ENCODE data around the gene MYO1H. TPM values are rescaled to one million over a fixed set of nuclear protein-coding genes. Genes with fewer than 3 reads are reported as not detected.
A peak's percentile ranks its signal among the peaks of the same experiment; 100 is the strongest.

MYO1H gene
- total and polyA plus RNA-seq, 2 of the 8 experiments (the other 6 are each of a cell fraction or from before 2014, with no cell fraction given): 0.03 TPM; not detected in 1

- H3K18ac ChIP-seq (ENCODE audit: extremely low read depth, low read length): no peak overlapping the region
- H4K8ac ChIP-seq (ENCODE audit: extremely low read depth, insufficient read depth, low read length): no peak overlapping the region
- H4K5ac ChIP-seq (ENCODE audit: insufficient read length, low read depth, low read length): no peak overlapping the region
- no peaks in the 10 kb centered on the region for H3K23me2 ChIP-seq (ENCODE audit: low read depth, low read length)
- H3K27me3 ChIP-seq (replicated peaks in 1 of 4; ENCODE audit: control insufficient read depth in 3 of 4, extremely low read depth in 1 of 4, insufficient read depth in 3 of 4, low read length in 3 of 4): no peaks in the 10 kb centered on the region
- no peak overlapping the region for H2BK12ac ChIP-seq (ENCODE audit: low read depth, low read length)
- no peak overlapping the region for H2AFZ ChIP-seq (ENCODE audit: low read length)
- CTCF ChIA-PET (ENCODE audit: partially characterized antibody): interaction anchor here (1.8 to 17.4 kb wide), 3 partner anchors 10 to 59 kb away, joined by 5 to 181 read pairs (median 6); no protein-coding TSS in a partner anchor
- H3K56ac ChIP-seq (replicated peaks; ENCODE audit: insufficient read length, low read depth, low read length): no peak overlapping the region
- H3K36me3 ChIP-seq (ENCODE audit: control insufficient read depth in 2 of 4, insufficient read depth in 4 of 4, low read length in 3 of 4): peaks cover 27 to 71% (median 57%) of the 10 kb centered on the region in 4 experiments; a peak in 7 of 8 replicates
- TF ChIP-seq NRF1 (IDR thresholded peaks at IDR 0.05; ENCODE audit: low read depth, low read length): no peak
- no peak for TF ChIP-seq ZNF274 (IDR thresholded peaks at IDR 0.05; ENCODE audit: borderline replicate concordance, extremely low read depth, low read length)
- no peak for TF ChIP-seq CTCF (IDR thresholded peaks at IDR 0.05; ENCODE audit: control extremely low read depth in 1 of 3, insufficient read depth in 1 of 3, low read depth in 1 of 3, low read length in 3 of 3)
- TF ChIP-seq HDAC6 (IDR thresholded peaks at IDR 0.05; ENCODE audit: low read depth, low read length): no peak
- no peak for TF ChIP-seq POLR2A (IDR thresholded peaks at IDR 0.05; ENCODE audit: control extremely low read depth in 1 of 2, low read depth in 2 of 2, low read length in 2 of 2)
- no peak for TF ChIP-seq EZH2 (IDR thresholded peaks at IDR 0.05; ENCODE audit: low read depth, low read length, severe bottlenecking)
- no peak for TF ChIP-seq SUZ12 (IDR thresholded peaks at IDR 0.05; ENCODE audit: low read length)
- WGBS, 2 experiments (ENCODE audit: extremely low coverage in 1 of 2, insufficient coverage in 1 of 2, insufficient read length in 1 of 2, insufficient replicate concordance in 2 of 2, low coverage in 1 of 2, low lambda C conversion rate in 2 of 2, missing lambda C conversion rate in 1 of 2): 89% methylated on average over 2 of the region's 2 CpGs; no CpG with 5 or more reads in 1 of the 2 experiments
- H4K20me1 ChIP-seq (replicated peaks in 1 of 2; ENCODE audit: control insufficient read depth in 1 of 2, insufficient read depth in 2 of 2, low read length in 2 of 2): peaks cover 3 to 4% of the 10 kb centered on the region in 2 experiments
- H3K27ac ChIP-seq (ENCODE audit: low read depth, low read length): 0 out of 2 replicates have a peak overlapping the region, but pooled peaks have one; percentile 11
- H2BK5ac ChIP-seq (ENCODE audit: low read depth, low read length): no peak overlapping the region
- H3K4me1 ChIP-seq (replicated peaks in 1 of 4; ENCODE audit: control insufficient read depth in 3 of 4, insufficient read depth in 4 of 4, low read length in 3 of 4): peaks cover 0 to 3% (median under 1%) of the 10 kb centered on the region in 4 experiments; a peak in 3 of 7 replicates
- H2BK15ac ChIP-seq (ENCODE audit: low read length): no peak overlapping the region
- H3K9ac ChIP-seq (replicated peaks in 1 of 4; ENCODE audit: extremely low read depth in 1 of 4, low read depth in 3 of 4, low read length in 3 of 4): no peak overlapping the region
- POLR2A ChIA-PET (ENCODE audit: partially characterized antibody): interaction anchor here (0.7 to 3.1 kb wide), 3 partner anchors 10 to 15 kb away, joined by 3 to 8 read pairs (median 4); no protein-coding TSS in a partner anchor
- H3K79me1 ChIP-seq (ENCODE audit: low read depth, low read length): peaks cover 3% of the 10 kb centered on the region
- H3K4me2 ChIP-seq (ENCODE audit: insufficient read depth in 1 of 2, low read depth in 2 of 2, low read length in 2 of 2): no peak overlapping the region
- no peak for DNase-seq (ENCODE audit: low read depth in 1 of 2, low spot score in 2 of 2)
- peaks cover 0 to 21% of the 10 kb centered on the region in 2 experiments; a peak in 2 of 4 replicates for H3K79me2 ChIP-seq (ENCODE audit: control insufficient read depth in 1 of 2, insufficient read depth in 2 of 2, low read length in 2 of 2)
- no peak overlapping the region for H3K4me3 ChIP-seq (ENCODE audit: extremely low read depth in 1 of 4, insufficient read depth in 2 of 4, low read depth in 3 of 4, low read length in 4 of 4)
- no peak overlapping the region for H2BK20ac ChIP-seq (ENCODE audit: low read length)
- H3K9me3 ChIP-seq (ENCODE audit: insufficient read depth in 2 of 2, low read depth in 1 of 2, low read length in 1 of 2): no peaks in the 10 kb centered on the region
- no peak overlapping the region for H3K14ac ChIP-seq (ENCODE audit: insufficient read length)
- H2AK5ac ChIP-seq (ENCODE audit: low read depth, low read length): no peak overlapping the region
- no peak overlapping the region for H3K4ac ChIP-seq (replicated peaks; ENCODE audit: insufficient read length, low read depth, low read length)
- FAIRE-seq: no peak
- H2BK120ac ChIP-seq (replicated peaks; ENCODE audit: low read depth, low read length): no peak overlapping the region
- no peak overlapping the region for H4K91ac ChIP-seq (replicated peaks; ENCODE audit: insufficient read length, low read length)
- no peak overlapping the region for H3K23ac ChIP-seq (ENCODE audit: insufficient read length)
Measured at GRCh38 chr12:109452489-109452888, 104.8 kb downstream of the MYO1H start.
